HepG2 (cell line): ENCODE measurements around the gene SPATA32. TPM values are rescaled to one million over a fixed set of nuclear protein-coding genes. Genes with fewer than 3 reads are reported as not detected.

ENCODE experiments used
- ARID4A ChIP-seq: sonication (generic); formaldehyde crosslinking; IDR thresholded peaks from 2 replicates; pipeline ENCODE4 v1.5.0; 2020; ENCODE audit warnings: mild to moderate bottlenecking, missing genetic modification reagents, borderline replicate concordance
- ERF ChIP-seq: IDR thresholded peaks from 2 replicates; pipeline ENCODE4 v1.6.1; 2018; ENCODE audit warnings: missing biosample characterization, missing genetic modification reagents
- FOSL2 ChIP-seq: sonication (generic); formaldehyde crosslinking; IDR thresholded peaks from 2 replicates; pipeline ENCODE4 v1.4.0; 2020; ENCODE audit warnings: missing genetic modification reagents
- FOXO1 ChIP-seq: sonication (generic); formaldehyde crosslinking; IDR thresholded peaks from 2 replicates; pipeline ENCODE4 v1.4.0; 2020; ENCODE audit warnings: missing genetic modification reagents
- HMG20B ChIP-seq: conservative IDR thresholded peaks from 2 replicates; pipeline ENCODE4 v1.6.1; 2016; ENCODE audit warnings: missing genetic modification reagents, missing compliant biosample characterization
- HOXA3 ChIP-seq: sonication (generic); formaldehyde crosslinking; IDR thresholded peaks from 2 replicates; pipeline ENCODE4 v1.5.0; 2020; ENCODE audit warnings: missing genetic modification reagents
- KLF6 ChIP-seq: IDR thresholded peaks from 2 replicates; pipeline ENCODE4 v1.8.0; 2016; ENCODE audit warnings: missing biosample characterization, missing genetic modification reagents
- NFE2 ChIP-seq: sonication (generic); formaldehyde crosslinking; IDR thresholded peaks from 2 replicates; pipeline ENCODE4 v1.4.0; 2020; ENCODE audit warnings: missing genetic modification reagents
- PHF8 ChIP-seq: sonication (generic); formaldehyde crosslinking; IDR thresholded peaks from 2 replicates; pipeline ENCODE4 v1.5.0; 2020; ENCODE audit warnings: missing genetic modification reagents
- RAD21 ChIP-seq: fragments of 450-650 bp; formaldehyde crosslinking; IDR thresholded peaks from 2 replicates; pipeline ENCODE4 v1.5.0; 2020; ENCODE audit warnings: mild to moderate bottlenecking
- RBM22 ChIP-seq: fragments of 200-400 bp; formaldehyde crosslinking; optimal IDR thresholded peaks from 2 replicates; pipeline ENCODE3; 2017; ENCODE audit warnings: mild to moderate bottlenecking, low read length, moderate library complexity
- TGIF2 ChIP-seq: IDR thresholded peaks from 2 replicates; pipeline ENCODE4 v1.6.1; 2016; ENCODE audit warnings: control low read depth, missing compliant biosample characterization
- XRCC5 ChIP-seq: fragments of 200-400 bp; formaldehyde crosslinking; optimal IDR thresholded peaks from 2 replicates; pipeline ENCODE3; 2017; ENCODE audit warnings: mild to moderate bottlenecking, low read length
- ZBTB34 ChIP-seq: sonication (generic); formaldehyde crosslinking; IDR thresholded peaks from 2 replicates; pipeline ENCODE4 v1.8.0; 2022; ENCODE audit warnings: mild to moderate bottlenecking, missing genetic modification reagents
- ZBTB37 ChIP-seq: sonication (generic); formaldehyde crosslinking; IDR thresholded peaks from 2 replicates; pipeline ENCODE4 v1.4.0; 2020; ENCODE audit warnings: mild to moderate bottlenecking, missing genetic modification reagents
- ZFP36 ChIP-seq: fragments of 150-350 bp; IDR thresholded peaks from 2 replicates; pipeline ENCODE4 v1.6.1; 2018; ENCODE audit warnings: borderline replicate concordance, low read length, low read depth; ENCODE audit not compliant: partially characterized antibody
- ZFP90 ChIP-seq: sonication (generic); formaldehyde crosslinking; IDR thresholded peaks from 2 replicates; pipeline ENCODE4 v1.8.0; 2022; ENCODE audit warnings: missing genetic modification reagents, mild to moderate bottlenecking, inconsistent platforms, borderline replicate concordance
- ZMYM4 ChIP-seq: sonication (generic); formaldehyde crosslinking; IDR thresholded peaks from 2 replicates; pipeline ENCODE4 v1.8.1; 2023; ENCODE audit warnings: mild to moderate bottlenecking, missing genetic modification reagents
- ZNF230 ChIP-seq: sonication (generic); formaldehyde crosslinking; IDR thresholded peaks from 2 replicates; pipeline ENCODE4 v1.4.0; 2020; ENCODE audit warnings: mild to moderate bottlenecking, missing genetic modification reagents
- ZNF333 ChIP-seq: sonication (generic); formaldehyde crosslinking; IDR thresholded peaks from 2 replicates; pipeline ENCODE4 v1.4.0; 2020; ENCODE audit warnings: mild to moderate bottlenecking, missing genetic modification reagents, borderline replicate concordance
- ZNF335 ChIP-seq: sonication (generic); formaldehyde crosslinking; IDR thresholded peaks from 2 replicates; pipeline ENCODE4 v1.4.0; 2020; ENCODE audit warnings: missing genetic modification reagents
- ZNF629 ChIP-seq: sonication (generic); formaldehyde crosslinking; conservative IDR thresholded peaks from 2 replicates; pipeline ENCODE4 v1.5.0; 2020; ENCODE audit warnings: missing genetic modification reagents
- ZNF639 ChIP-seq: conservative IDR thresholded peaks from 2 replicates; pipeline ENCODE4 v1.6.1; 2018; ENCODE audit warnings: missing genetic modification reagents
- polyA plus RNA-seq, 8 experiments: library from polyadenylated mRNA; depleted of rRNA in 3 of 8; stranded (reverse) in 7 of 8; unstranded in 1 of 8; fragments of >200 nt; fragmentation: Illumina TruSeq in 4 of 8; extraction: Trizol in 4 of 8; gene quantifications; 2 replicates each; pipeline versions ENCODE4 v1.2.1 to v1.2.3, GENCODE V29; 2011 to 2016; ENCODE audit warnings: low read depth in 4 of 8, missing spikeins in 1 of 8, mixed read lengths in 1 of 8; ENCODE audit not compliant: insufficient read depth in 1 of 8
- total RNA-seq, 5 experiments: library from RNA; depleted of rRNA; stranded (reverse); fragments of >200 nt; fragmentation: Illumina TruSeq; extraction: Trizol; gene quantifications; 2 replicates each; pipeline ENCODE4 v1.2.3, GENCODE V29; 2016; ENCODE audit warnings: low read depth in 1 of 5

Gene SPATA32
- total and polyA plus RNA-seq, 2 of the 13 experiments (the other 11 are each of a cell fraction or from before 2014, with no cell fraction given): not detected

- TF ChIP-seq ARID4A (CRISPR knock-in tag): peak; percentile 44; the same call in 1 of the 2 replicates
- no peak for TF ChIP-seq ZNF230 (CRISPR knock-in tag)
- peak; percentile 45 for TF ChIP-seq ZFP36
- TF ChIP-seq RBM22: no peak
- peak; percentile 93 for TF ChIP-seq RAD21 (CRISPR knock-in tag)
- 0 out of 2 replicates have a peak, but pooled peaks have one; percentile 50 for TF ChIP-seq ZBTB37 (CRISPR knock-in tag)
- 0 out of 2 replicates have a peak, but pooled peaks have one; percentile 31 for TF ChIP-seq HMG20B (CRISPR knock-in tag)
- no peak for TF ChIP-seq ZNF629
- peak; percentile 78 for TF ChIP-seq TGIF2 (CRISPR knock-in tag)
- peak; percentile 67; the same call in 1 of the 2 replicates for TF ChIP-seq FOSL2
- TF ChIP-seq ZNF335 (CRISPR knock-in tag): 0 out of 2 replicates have a peak, but pooled peaks have one; percentile 26
- 0 out of 2 replicates have a peak, but pooled peaks have one; percentile 41 for TF ChIP-seq HOXA3 (CRISPR knock-in tag)
- peak; percentile 95 for TF ChIP-seq ZBTB34 (CRISPR knock-in tag)
- peak; percentile 9; the same call in 1 of the 2 replicates for TF ChIP-seq FOXO1 (CRISPR knock-in tag)
- peak; percentile 81 for TF ChIP-seq XRCC5
- no peak for TF ChIP-seq NFE2
- TF ChIP-seq PHF8 (CRISPR knock-in tag): 0 out of 2 replicates have a peak, but pooled peaks have one; percentile 32
- TF ChIP-seq ZFP90: no peak; the same call in 1 of the 2 replicates
- no peak for TF ChIP-seq ZNF333 (CRISPR knock-in tag)
- TF ChIP-seq KLF6 (CRISPR knock-in tag): no peak
- no peak for TF ChIP-seq ZNF639
- peak; percentile 36; the same call in 1 of the 2 replicates for TF ChIP-seq ZMYM4 (CRISPR knock-in tag)
- peak; percentile 65; the same call in 1 of the 2 replicates for TF ChIP-seq ERF (CRISPR knock-in tag)
Measured at GRCh38 chr17:45277216-45277849, 15.4 kb upstream of the SPATA32 start (continued).
